Thoracic aorta (tissue), 2 donors: ENCODE measurements around the gene ADSS1. TPM values are rescaled to one million over a fixed set of nuclear protein-coding genes. Genes with fewer than 3 reads are reported as not detected.

ENCODE experiments used
- ATAC-seq: fragments of 150-250 bp; one replicate; pipeline ENCODE4 v1.8.0; 2017; ENCODE audit warnings: low read depth; ENCODE audit not compliant: insufficient number of reproducible peaks, low FRiP score
- DNase-seq: peaks from one replicate; pipeline ENCODE4 v3.0.0-alpha.2; 2020; ENCODE audit warnings: low spot score
- H3K27ac ChIP-seq, 2 donors: fragments of 200-600 bp; sonication (generic); 1 replicate in 1 of 2; 2 replicates in 1 of 2; pipeline ENCODE4 v1.5.1; 2016; ENCODE audit warnings: mild to moderate bottlenecking in 2 of 2, moderate library complexity in 2 of 2
- H3K27me3 ChIP-seq: fragments of 200-600 bp; sonication (generic); replicated peaks from 2 replicates; pipeline ENCODE4 v1.6.0; 2016; ENCODE audit warnings: mild to moderate bottlenecking; ENCODE audit not compliant: insufficient read depth
- H3K36me3 ChIP-seq: fragments of 200-600 bp; sonication (generic); one replicate; pipeline ENCODE4 v1.5.1; 2016
- H3K4me1 ChIP-seq, 2 donors: fragments of 200-600 bp; sonication (generic); 1 replicate in 1 of 2; 2 replicates in 1 of 2; pipeline versions ENCODE4 v1.5.1 to v1.6.0; 2016; ENCODE audit warnings: low read depth in 2 of 2, mild to moderate bottlenecking in 1 of 2; ENCODE audit not compliant: control insufficient read depth in 1 of 2
- H3K4me3 ChIP-seq: fragments of 200-600 bp; sonication (generic); 2 replicates; pipeline ENCODE4 v1.5.1; 2016; ENCODE audit warnings: mild to moderate bottlenecking
- H3K9me3 ChIP-seq: fragments of 200-600 bp; sonication (generic); 2 replicates; pipeline ENCODE4 v1.5.1; 2016
- total RNA-seq, 2 donors: library from RNA; depleted of rRNA; stranded (reverse); fragments of >200 nt; gene quantifications; one replicate each; pipeline versions ENCODE4 v1.1.0 to v1.2.3, GENCODE V29; 2016
- TF ChIP-seq, protein P1 (sequence below): fragments of 200-600 bp; sonication (generic); IDR thresholded peaks from one replicate; pipeline ENCODE4 v1.5.1; 2019; ENCODE audit warnings: antibody characterized with exemption

ADSS1 gene
- total RNA-seq, 2 donors from 2014 or later = 30.8 to 87.3 TPM

DNA sequence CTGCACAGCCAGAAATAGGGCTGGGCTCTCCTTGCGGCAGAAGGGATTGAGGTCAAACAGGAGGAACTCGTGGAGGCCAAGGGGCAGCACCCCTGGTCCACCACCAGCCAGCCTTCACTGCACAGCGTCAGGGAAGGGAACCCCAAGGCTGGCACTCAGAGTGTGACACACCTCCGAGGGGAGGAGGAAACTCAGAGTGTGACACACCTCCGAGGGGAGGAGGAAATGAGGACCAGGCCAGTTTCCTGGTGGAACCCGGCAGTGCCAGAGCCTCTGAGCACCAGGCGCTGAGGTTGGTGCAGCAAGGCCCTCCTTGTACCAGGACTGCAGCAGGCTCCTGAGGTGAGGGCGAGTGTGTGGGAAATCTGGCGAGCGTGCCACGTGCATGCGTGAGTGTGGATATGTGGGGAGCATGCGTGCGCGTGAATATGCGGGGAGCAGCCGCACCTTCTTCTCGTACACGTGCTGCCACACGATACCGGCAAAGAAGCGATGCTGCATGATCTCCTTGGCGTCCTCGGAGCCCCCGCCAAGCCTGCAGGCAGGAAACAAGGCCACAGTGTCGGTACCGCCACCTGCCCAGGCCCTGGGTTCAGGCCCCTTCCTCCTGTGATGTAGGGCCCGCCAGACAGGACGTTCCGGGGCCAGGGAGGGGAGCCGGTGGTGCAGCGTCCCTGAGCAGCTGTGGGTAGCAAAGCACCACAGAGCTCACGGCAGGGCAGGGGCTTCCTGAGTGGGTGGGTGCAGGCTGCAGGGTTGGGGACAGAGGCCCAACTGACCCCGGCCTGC is 48.1 kb downstream of the ADSS1 start:
- H3K36me3 ChIP-seq = peaks cover 43% of the 10 kb centered on the region
- H3K4me1 ChIP-seq = no peaks in the 10 kb centered on the region
- ATAC-seq = no peak
- no peaks in the 10 kb centered on the region for H3K27me3 ChIP-seq
- TF ChIP-seq, protein P1, sequence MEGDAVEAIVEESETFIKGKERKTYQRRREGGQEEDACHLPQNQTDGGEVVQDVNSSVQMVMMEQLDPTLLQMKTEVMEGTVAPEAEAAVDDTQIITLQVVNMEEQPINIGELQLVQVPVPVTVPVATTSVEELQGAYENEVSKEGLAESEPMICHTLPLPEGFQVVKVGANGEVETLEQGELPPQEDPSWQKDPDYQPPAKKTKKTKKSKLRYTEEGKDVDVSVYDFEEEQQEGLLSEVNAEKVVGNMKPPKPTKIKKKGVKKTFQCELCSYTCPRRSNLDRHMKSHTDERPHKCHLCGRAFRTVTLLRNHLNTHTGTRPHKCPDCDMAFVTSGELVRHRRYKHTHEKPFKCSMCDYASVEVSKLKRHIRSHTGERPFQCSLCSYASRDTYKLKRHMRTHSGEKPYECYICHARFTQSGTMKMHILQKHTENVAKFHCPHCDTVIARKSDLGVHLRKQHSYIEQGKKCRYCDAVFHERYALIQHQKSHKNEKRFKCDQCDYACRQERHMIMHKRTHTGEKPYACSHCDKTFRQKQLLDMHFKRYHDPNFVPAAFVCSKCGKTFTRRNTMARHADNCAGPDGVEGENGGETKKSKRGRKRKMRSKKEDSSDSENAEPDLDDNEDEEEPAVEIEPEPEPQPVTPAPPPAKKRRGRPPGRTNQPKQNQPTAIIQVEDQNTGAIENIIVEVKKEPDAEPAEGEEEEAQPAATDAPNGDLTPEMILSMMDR = no peak
- no peaks in the 10 kb centered on the region for H3K9me3 ChIP-seq
- DNase-seq = no peak
- H3K27ac ChIP-seq = no peak overlapping the region
- no peak overlapping the region for H3K4me3 ChIP-seq

- DNase-seq = no peak
- ATAC-seq = no peak
- H3K4me1 ChIP-seq = no peaks in the 10 kb centered on the region
- TF ChIP-seq, protein P1 = no peak
- no peaks in the 10 kb centered on the region for H3K27me3 ChIP-seq
- peaks cover 43% of the 10 kb centered on the region for H3K36me3 ChIP-seq
- no peaks in the 10 kb centered on the region for H3K9me3 ChIP-seq
- no peak overlapping the region for H3K4me3 ChIP-seq
- no peak overlapping the region for H3K27ac ChIP-seq
These were observed 48.9 kb downstream of the ADSS1 start for GRCh38 chr14:104772707-104773504.

DNA sequence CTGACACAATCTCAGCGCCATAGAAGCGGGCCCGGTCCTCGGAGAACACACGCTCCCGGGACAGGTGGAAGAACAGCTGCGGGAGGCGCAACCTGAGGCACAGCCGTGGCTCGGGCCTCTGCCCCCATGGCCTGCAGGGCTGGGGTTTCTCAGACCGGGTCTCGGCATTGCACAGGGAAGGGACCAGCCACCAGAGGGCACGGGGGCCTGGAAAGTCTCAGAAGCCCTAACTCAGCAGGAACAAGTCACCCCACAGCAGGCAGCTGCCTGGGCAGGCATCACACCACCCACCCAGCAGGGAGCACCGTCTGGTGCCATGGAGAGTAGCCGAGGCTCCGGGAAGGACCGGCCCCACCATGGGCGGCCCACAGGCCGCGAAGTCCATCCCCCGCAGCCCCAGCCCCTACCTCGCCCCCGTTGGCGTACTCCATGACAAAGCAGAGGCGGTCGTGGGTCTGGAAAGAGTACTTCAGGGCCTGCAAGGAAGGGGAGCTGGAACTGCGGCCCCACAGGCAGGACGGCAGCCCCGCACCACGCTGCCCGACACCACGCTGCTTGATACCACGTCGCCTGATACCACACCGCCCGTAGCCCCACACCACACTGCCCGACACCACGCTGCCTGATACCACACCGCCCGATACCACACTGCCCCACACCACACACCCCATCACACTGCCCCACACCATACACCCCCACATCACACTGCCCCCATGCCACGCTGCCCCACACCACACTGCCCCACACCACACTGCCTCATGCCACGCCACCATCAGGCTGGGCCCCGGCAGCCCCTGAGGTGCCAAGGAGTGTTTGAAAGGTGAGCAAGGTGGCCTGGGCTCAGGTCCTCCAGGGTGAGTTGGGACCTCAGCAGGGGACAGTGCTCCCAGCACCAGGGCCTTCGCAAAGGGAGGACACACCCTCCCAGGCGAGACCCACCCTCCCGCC is 49.8 kb downstream of the ADSS1 start:
- TF ChIP-seq, protein P1 = no peak
- H3K9me3 ChIP-seq = no peaks in the 10 kb centered on the region
- peaks cover 43% of the 10 kb centered on the region for H3K36me3 ChIP-seq
- H3K4me3 ChIP-seq = no peak overlapping the region
- H3K27me3 ChIP-seq = no peaks in the 10 kb centered on the region
- H3K4me1 ChIP-seq = no peaks in the 10 kb centered on the region
- ATAC-seq = no peak
- DNase-seq = no peak
- no peak overlapping the region for H3K27ac ChIP-seq

GRCh38 chr14:104774453-104775072 is 50.5 kb downstream of the ADSS1 start:
- Histone ChIP-seq H3K4me1 (no peaks in the 10 kb centered on the region), H3K27ac (no peak overlapping the region), H3K4me3 (no peak overlapping the region), H3K9me3 (no peaks in the 10 kb centered on the region), H3K36me3 (peaks cover 43% of the 10 kb centered on the region), H3K27me3 (no peaks in the 10 kb centered on the region)
- DNase-seq = no peak
- TF ChIP-seq, protein P1 = no peak
- no peak for ATAC-seq
